AG04449 (cell line): ENCODE measurements around the gene ALOX5.

Source experiments
- CTCF ChIA-PET: fragments of 350-600 bp; formaldehyde crosslinking; extraction: SDS; loops from one replicate; lab custom pipeline; 2021; ENCODE audit warnings: antibody characterized with exemption; lab: Yijun Ruan, JAX
- POLR2A ChIA-PET: fragments of 400-600, 350-600 bp; formaldehyde crosslinking; extraction: SDS; loops from one replicate; lab custom pipeline; 2020; ENCODE audit warnings: antibody characterized with exemption, inconsistent platforms; lab: Yijun Ruan, JAX
- DNase-seq: peaks from one replicate; pipeline ENCODE4 v3.0.0-alpha.2; 2010; ENCODE audit warnings: low read depth, low spot score
- H3K4me3 ChIP-seq: 2 replicates; pipeline ENCODE4 v1.5.1; 2011; ENCODE audit warnings: low read depth, mild to moderate bottlenecking, control low read depth, low read length
- TF ChIP-seq, protein P1 (sequence below): IDR thresholded peaks from one replicate; pipeline ENCODE4 v1.5.1; 2011; ENCODE audit warnings: mild to moderate bottlenecking, moderate library complexity, low read length, control low read depth, inconsistent platforms; ENCODE audit not compliant: insufficient read depth; ENCODE audit errors: missing control alignments

The ALOX5 gene

DNA sequence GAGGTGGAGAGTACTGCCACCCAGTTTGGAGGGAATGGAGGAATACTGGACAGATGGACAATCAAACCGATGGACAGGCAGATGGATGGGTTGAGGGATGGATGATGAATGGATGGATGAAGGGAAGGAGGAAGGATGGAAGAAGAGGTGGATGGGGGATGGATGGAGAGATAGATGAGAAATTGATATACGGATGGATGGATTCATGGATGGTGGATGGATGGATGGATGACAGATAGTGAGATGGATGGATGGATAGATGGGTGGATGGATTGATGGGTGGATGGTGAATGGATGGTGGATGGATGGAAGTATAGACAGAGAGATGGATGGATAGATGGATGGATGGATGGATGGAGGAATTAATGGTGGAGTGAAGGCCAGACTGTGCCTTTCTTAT, 42.6 kb downstream of the ALOX5 start:
- CTCF ChIA-PET = no interaction called here
- POLR2A ChIA-PET = no interaction called here
- TF ChIP-seq, protein P1, sequence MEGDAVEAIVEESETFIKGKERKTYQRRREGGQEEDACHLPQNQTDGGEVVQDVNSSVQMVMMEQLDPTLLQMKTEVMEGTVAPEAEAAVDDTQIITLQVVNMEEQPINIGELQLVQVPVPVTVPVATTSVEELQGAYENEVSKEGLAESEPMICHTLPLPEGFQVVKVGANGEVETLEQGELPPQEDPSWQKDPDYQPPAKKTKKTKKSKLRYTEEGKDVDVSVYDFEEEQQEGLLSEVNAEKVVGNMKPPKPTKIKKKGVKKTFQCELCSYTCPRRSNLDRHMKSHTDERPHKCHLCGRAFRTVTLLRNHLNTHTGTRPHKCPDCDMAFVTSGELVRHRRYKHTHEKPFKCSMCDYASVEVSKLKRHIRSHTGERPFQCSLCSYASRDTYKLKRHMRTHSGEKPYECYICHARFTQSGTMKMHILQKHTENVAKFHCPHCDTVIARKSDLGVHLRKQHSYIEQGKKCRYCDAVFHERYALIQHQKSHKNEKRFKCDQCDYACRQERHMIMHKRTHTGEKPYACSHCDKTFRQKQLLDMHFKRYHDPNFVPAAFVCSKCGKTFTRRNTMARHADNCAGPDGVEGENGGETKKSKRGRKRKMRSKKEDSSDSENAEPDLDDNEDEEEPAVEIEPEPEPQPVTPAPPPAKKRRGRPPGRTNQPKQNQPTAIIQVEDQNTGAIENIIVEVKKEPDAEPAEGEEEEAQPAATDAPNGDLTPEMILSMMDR = no peak
- no peak overlapping the region for H3K4me3 ChIP-seq
- DNase-seq = no peak

DNA sequence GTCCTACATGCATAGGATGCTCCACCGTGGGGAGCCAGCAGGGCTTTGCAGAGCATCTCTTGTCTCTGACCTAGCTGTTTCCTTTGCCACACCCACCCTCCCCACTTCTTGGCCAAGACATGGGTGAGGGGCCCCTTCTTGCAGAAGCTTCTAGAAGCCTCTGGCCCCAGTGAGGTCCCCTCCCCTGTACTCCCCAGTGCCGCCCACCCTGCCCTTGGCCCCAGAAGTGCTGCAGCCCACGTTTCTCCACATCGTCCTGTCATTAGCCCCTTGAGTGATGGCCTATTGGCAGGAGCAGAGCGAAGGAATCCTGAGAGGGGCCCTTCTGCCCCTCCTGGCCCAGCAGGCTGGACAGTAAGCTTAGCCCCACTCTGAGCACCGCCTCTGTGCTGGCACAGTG, 43.7 kb downstream of the ALOX5 start:
- POLR2A ChIA-PET = no interaction called here
- H3K4me3 ChIP-seq = no peak overlapping the region
- TF ChIP-seq, protein P1 = no peak
- CTCF ChIA-PET = no interaction called here
- DNase-seq = no peak

GRCh38 chr10:45418417-45418848, 44.4 kb downstream of the ALOX5 start:
- peak overlapping the region; percentile 51 for H3K4me3 ChIP-seq
- CTCF ChIA-PET = no interaction called here
- POLR2A ChIA-PET = no interaction called here
- DNase-seq = no peak
- TF ChIP-seq, protein P1 = no peak

DNA sequence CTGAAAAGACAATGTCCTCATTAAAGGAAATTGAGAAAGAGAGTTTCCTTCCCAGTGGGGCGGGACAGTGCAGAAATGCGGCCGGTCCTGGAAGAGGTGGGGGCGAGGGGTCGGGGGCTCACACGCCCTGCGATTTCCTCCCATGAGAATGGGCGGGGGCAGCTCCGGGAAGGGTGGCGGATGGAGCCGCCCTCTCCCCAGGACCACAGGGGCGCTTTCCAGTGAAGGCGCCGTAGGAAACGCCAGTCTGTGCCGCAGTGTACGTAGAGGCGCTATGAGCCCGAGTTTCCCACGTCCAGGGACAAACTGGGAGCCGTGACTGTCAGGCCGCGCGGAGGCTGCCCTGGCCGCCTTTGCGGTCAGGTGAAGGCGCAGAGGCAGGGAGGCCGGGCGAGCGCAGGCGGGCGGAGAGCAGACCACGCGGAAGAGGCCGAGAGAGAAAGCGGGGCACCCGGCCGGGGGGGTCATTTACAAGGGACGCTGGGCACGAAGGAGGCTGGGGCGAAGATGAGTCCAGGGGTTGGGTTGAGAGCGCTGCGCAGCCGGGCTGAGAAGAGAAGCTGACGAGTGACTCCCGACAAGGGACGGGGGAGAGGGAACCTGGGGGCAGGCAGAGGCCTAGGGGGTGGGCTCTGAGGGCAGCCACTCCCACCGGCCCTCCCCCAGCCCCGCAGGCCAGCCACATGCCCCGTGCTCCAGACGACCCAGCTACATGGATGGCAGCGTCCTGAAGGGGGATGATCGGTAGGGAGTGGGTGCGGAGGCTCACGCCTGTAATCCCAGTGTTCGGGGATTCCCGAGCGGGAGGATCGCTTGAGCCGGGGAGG, 45.0 kb downstream of the ALOX5 start:
- TF ChIP-seq, protein P1 = no peak
- CTCF ChIA-PET = no interaction called here
- POLR2A ChIA-PET = no interaction called here
- H3K4me3 ChIP-seq = peak overlapping the region; percentile 51
- no peak for DNase-seq

DNA sequence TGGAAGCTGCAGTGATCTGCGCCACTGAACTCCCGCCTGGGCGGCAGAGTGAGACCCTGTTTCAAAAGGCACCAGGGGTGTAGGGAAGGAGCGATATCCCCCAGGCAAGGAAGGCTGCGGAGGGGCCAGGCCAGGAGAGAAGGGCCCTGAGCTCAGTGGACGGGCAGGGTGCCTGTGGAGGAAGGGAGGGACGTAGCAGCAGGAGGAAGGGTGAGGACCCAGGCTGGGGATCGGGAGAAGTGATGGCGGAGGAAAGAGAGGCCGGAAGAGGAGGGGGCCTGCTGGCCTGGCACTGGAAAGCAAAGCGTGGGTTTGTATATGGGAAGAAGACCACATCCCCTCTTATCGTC, 45.6 kb downstream of the ALOX5 start:
- POLR2A ChIA-PET = no interaction called here
- DNase-seq = no peak
- TF ChIP-seq, protein P1 = no peak
- CTCF ChIA-PET = no interaction called here
- peak overlapping the region; percentile 51 for H3K4me3 ChIP-seq

GRCh38 chr10:45420453-45421192, 46.6 kb downstream of the ALOX5 start:
- H3K4me3 ChIP-seq = no peak overlapping the region
- TF ChIP-seq, protein P1 = no peak
- CTCF ChIA-PET = no interaction called here
- no peak for DNase-seq
- POLR2A ChIA-PET = no interaction called here
